Sigmoid colon (tissue), 7 donors: Measurements from ENCODE around the gene LENG9. TPM values are rescaled to one million over a fixed set of nuclear protein-coding genes. Genes with fewer than 3 reads are reported as not detected.

Experiments
- DNase-seq: peaks from one replicate; pipeline ENCODE4 v3.0.0-alpha.2; 2019
- H3K27ac ChIP-seq, 4 donors: fragments of 200-600 bp; sonication (generic); one replicate each; pipeline ENCODE4 v1.5.1; 2016 to 2019; ENCODE audit warnings: mild to moderate bottlenecking in 1 of 4
- H3K27me3 ChIP-seq, 3 donors: fragments of 200-600 bp; sonication (generic); one replicate each; pipeline ENCODE4 v1.5.1; 2019; ENCODE audit warnings: mild to moderate bottlenecking in 1 of 3
- H3K36me3 ChIP-seq, 4 donors: fragments of 200-600 bp; sonication (generic); one replicate each; pipeline ENCODE4 v1.5.1; 2016 to 2019
- H3K4me1 ChIP-seq, 4 donors: fragments of 200-600 bp; sonication (generic); one replicate each; pipeline ENCODE4 v1.5.1; 2017 to 2019
- H3K4me3 ChIP-seq, 4 donors: fragments of 200-600 bp; sonication (generic); one replicate each; pipeline ENCODE4 v1.5.1; 2017 to 2019; ENCODE audit warnings: mild to moderate bottlenecking in 2 of 4, moderate library complexity in 1 of 4
- H3K9me3 ChIP-seq, 4 donors: fragments of 200-600 bp in 3 of 4; sonication (generic) in 3 of 4; one replicate each; pipeline versions ENCODE4 v1.5.1 to v1.6.1; 2013 to 2019
- EP300 ChIP-seq, 4 donors: sonication (generic); formaldehyde crosslinking; IDR thresholded peaks; one replicate each; pipeline ENCODE4 v1.6.1; 2017; ENCODE audit warnings: antibody characterized with exemption in 4 of 4
- POLR2A ChIP-seq, 2 donors: fragments of 450-650 bp; IDR thresholded peaks; one replicate each; pipeline ENCODE4 v1.6.1; 2016; ENCODE audit warnings: antibody characterized with exemption in 2 of 2, mild to moderate bottlenecking in 2 of 2, moderate library complexity in 2 of 2
- POLR2AphosphoS5 ChIP-seq, 4 donors: sonication (generic); formaldehyde crosslinking; IDR thresholded peaks; one replicate each; pipeline ENCODE4 v1.6.1; 2017; ENCODE audit warnings: antibody characterized with exemption in 4 of 4
- WGBS, 2 donors: extraction: QIAGEN DNeasy Blood & Tissue Kit; methylation state at CpG; one replicate each; pipeline ENCODE4 v1.1.7; 2013; 5-methylcytosine and 5-hydroxymethylcytosine counted together
- intact Hi-C: fragments of 100-400 bp; cut with DNase I; formaldehyde crosslinking; loops from one replicate; pipeline ENCODE4 v1.15.1; 2023
- polyA plus RNA-seq, 3 donors: library from polyadenylated mRNA; stranded (reverse); fragments of 200-250 nt; gene quantifications; one replicate each; pipeline ENCODE4 v1.2.3, GENCODE V29; 2013
- total RNA-seq, 4 donors: library from RNA; depleted of rRNA; stranded (reverse); fragments of >200 nt; gene quantifications; one replicate each; pipeline ENCODE4 v1.1.0, GENCODE V29; 2016
- TF ChIP-seq, protein P1 (sequence below), 4 experiments: fragments of 450-650 bp in 3 of 4; fragments of 200-600 bp in 1 of 4; IDR thresholded peaks; one replicate each; pipeline ENCODE4 v1.5.1; 2016 to 2019; ENCODE audit warnings: antibody characterized with exemption in 4 of 4, mild to moderate bottlenecking in 3 of 4, moderate library complexity in 2 of 4
- donor health status: healthy with polysubstance abuse.
- donor health status: Bipolar disorder and iron deficiency.
- donor health status: healthy.

Gene LENG9
- total and polyA plus RNA-seq, 7 donors = 2.5 to 14.8 (median 7.8) TPM

DNA sequence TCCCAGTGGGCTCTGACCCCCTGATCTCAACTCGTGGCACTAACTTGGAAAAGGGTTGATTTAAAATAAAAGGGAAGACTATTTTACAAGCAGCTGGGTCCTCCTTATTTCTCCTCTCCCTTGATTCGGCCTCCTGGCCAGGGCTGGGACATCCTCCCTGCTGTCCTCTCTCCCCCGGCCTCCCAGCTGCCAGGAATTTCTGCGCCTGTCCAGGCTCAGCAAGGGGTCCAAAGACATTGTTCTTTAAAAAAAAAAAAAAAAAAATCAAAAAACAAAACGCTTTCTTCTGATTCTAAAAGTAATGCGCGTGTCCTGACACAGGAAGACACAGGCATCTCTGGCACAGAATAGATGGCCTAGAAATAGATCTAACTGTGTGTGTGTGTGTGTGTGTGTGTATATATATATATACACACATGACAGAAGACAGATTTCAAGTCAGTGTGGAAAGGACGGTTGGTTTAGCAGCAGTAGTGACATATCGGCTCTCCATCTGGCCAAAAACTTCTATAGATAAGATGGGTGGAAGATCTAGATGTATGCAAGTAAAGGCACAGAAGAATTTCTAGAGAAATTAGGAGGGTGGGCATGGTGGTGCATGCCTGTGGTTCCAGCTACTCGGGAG, 26.8 kb downstream of the LENG9 start:
- no peak for TF ChIP-seq EP300 (IDR thresholded peaks at IDR 0.05)
- no peak for TF ChIP-seq POLR2AphosphoS5 (IDR thresholded peaks at IDR 0.05)
- TF ChIP-seq, protein P1, sequence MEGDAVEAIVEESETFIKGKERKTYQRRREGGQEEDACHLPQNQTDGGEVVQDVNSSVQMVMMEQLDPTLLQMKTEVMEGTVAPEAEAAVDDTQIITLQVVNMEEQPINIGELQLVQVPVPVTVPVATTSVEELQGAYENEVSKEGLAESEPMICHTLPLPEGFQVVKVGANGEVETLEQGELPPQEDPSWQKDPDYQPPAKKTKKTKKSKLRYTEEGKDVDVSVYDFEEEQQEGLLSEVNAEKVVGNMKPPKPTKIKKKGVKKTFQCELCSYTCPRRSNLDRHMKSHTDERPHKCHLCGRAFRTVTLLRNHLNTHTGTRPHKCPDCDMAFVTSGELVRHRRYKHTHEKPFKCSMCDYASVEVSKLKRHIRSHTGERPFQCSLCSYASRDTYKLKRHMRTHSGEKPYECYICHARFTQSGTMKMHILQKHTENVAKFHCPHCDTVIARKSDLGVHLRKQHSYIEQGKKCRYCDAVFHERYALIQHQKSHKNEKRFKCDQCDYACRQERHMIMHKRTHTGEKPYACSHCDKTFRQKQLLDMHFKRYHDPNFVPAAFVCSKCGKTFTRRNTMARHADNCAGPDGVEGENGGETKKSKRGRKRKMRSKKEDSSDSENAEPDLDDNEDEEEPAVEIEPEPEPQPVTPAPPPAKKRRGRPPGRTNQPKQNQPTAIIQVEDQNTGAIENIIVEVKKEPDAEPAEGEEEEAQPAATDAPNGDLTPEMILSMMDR (IDR thresholded peaks at IDR 0.05) = no peak
- no peak for TF ChIP-seq POLR2A (IDR thresholded peaks at IDR 0.05)
- Histone ChIP-seq H3K36me3 (no peaks in the 10 kb centered on the region), H3K9me3 (no peaks in the 10 kb centered on the region), H3K27me3 (peaks cover 3 to 12% (median 8%) of the 10 kb centered on the region in 3 donors), H3K27ac (peak overlapping the region in 1 of 4 donors; percentile 16), H3K4me3 (no peak overlapping the region), H3K4me1 (peaks cover 0 to 26% (median 23%) of the 10 kb centered on the region in 4 donors)
- WGBS, 2 donors = 82 to 91% methylated on average over 10 of the region's 10 CpGs
- intact Hi-C loops = no loop called here
- no peak for DNase-seq

DNA sequence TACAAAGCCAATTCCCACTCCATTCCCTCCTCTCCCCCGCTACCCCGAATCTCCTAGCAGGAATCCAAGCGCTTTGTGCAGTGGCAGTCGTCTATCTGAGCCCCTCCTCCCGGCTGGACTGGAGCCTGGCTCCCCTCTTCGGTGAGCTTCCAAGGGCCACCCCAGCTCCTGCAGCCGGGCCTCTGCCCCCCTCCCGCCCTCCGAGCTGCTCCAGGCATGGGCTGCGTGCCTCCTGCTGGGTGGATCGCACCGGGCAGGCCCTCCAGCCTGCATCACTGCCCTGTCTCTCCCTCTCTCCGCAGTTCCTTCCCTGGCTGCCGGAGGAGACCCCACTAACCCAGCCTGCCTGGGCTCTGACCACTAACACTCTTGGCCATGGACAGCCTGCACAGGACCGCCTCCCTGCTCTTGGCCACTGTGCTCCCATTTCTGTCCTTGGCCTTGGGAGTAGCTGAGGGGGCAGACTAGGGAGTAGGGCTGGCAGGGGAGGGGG, 27.5 kb downstream of the LENG9 start:
- Histone ChIP-seq H3K4me3 (no peak overlapping the region), H3K4me1 (peaks cover 0 to 32% (median 25%) of the 10 kb centered on the region in 4 donors), H3K9me3 (no peaks in the 10 kb centered on the region), H3K27me3 (peaks cover 8 to 19% (median 15%) of the 10 kb centered on the region in 3 donors), H3K27ac (peak overlapping the region in 1 of 4 donors; percentile 16), H3K36me3 (no peaks in the 10 kb centered on the region)
- intact Hi-C loops = no loop called here
- 76 to 77% methylated on average over 15 of the region's 15 CpGs for WGBS, 2 donors
- no peak for DNase-seq
- TF ChIP-seq POLR2AphosphoS5 (IDR thresholded peaks at IDR 0.05) = no peak
- TF ChIP-seq EP300 (IDR thresholded peaks at IDR 0.05) = no peak
- TF ChIP-seq POLR2A (IDR thresholded peaks at IDR 0.05) = no peak
- TF ChIP-seq, protein P1 (IDR thresholded peaks at IDR 0.05) = no peak

DNA sequence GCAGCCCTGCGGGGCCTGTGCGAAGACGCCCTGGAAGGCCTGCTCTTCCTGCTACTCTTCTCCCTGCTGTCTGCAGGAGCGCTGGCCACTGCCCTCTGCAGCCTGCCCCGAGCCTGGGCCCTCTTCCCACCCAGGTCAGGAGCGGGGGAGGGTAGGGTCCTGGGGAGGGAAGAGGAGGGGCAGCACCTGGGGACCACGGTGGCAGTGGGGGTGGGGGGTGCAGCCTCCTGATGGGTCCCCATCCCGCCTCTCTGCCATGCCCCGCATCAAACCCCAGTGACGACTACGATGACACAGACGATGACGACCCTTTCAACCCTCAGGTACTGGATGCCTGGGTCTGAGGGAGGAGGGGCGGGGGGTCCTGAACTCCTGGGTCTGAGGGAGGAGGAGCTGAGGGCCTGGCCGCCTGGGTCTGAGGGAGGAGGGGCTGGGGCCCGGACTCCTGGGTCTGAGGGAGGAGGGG, 28.0 kb downstream of the LENG9 start:
- TF ChIP-seq, protein P1 (IDR thresholded peaks at IDR 0.05) = no peak
- TF ChIP-seq POLR2AphosphoS5 (IDR thresholded peaks at IDR 0.05) (peak in 1 of 4 donors; percentile 22), EP300 (IDR thresholded peaks at IDR 0.05) (no peak), POLR2A (IDR thresholded peaks at IDR 0.05) (no peak)
- Histone ChIP-seq H3K4me1 (peaks cover 0 to 37% (median 30%) of the 10 kb centered on the region in 4 donors), H3K36me3 (no peaks in the 10 kb centered on the region), H3K27me3 (peaks cover 13 to 24% (median 20%) of the 10 kb centered on the region in 3 donors), H3K27ac (no peak overlapping the region), H3K9me3 (no peaks in the 10 kb centered on the region), H3K4me3 (no peak overlapping the region)
- intact Hi-C loops = no loop called here
- no peak for DNase-seq
- WGBS, 2 donors = 61 to 64% methylated on average over 16 of the region's 16 CpGs

DNA sequence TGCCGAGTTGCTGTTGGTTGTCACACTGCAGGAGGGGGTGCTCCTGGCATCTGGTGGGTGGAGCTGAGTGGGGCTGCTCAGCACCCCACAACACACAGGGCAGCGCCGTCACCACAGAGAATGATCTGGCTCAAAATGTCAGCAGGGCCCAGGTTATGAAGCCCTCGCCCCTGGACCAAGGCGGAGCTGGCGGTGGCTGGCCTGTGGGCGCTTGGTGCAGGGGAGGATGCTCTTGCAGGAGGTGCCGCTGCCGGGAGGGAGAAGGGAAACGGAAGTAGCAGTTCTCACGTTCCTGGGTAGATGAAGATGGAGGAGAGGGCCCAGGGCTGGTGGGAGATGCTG, 28.7 kb downstream of the LENG9 start:
- Histone ChIP-seq H3K9me3 (no peaks in the 10 kb centered on the region), H3K4me1 (peaks cover 0 to 44% (median 37%) of the 10 kb centered on the region in 4 donors), H3K27me3 (peaks cover 20 to 31% (median 27%) of the 10 kb centered on the region in 3 donors), H3K27ac (no peak overlapping the region), H3K36me3 (no peaks in the 10 kb centered on the region), H3K4me3 (no peak overlapping the region)
- 30 to 50% methylated on average over 11 of the region's 11 CpGs for WGBS, 2 donors
- intact Hi-C loops = no loop called here
- TF ChIP-seq EP300 (IDR thresholded peaks at IDR 0.05) = no peak
- no peak for TF ChIP-seq POLR2AphosphoS5 (IDR thresholded peaks at IDR 0.05)
- no peak for TF ChIP-seq POLR2A (IDR thresholded peaks at IDR 0.05)
- TF ChIP-seq, protein P1 (IDR thresholded peaks at IDR 0.05) = no peak
- no peak for DNase-seq
